ENCODE data around the gene PDE10A.
A peak's percentile ranks its signal among the peaks of the same experiment; 100 is the strongest.

Gene PDE10A

GRCh38 chr6:165417278-165417865, 245.7 kb downstream of the PDE10A start:
- DNase-seq, result no peak

- DNase-seq, result no peak
These were observed 258.3 kb downstream of the PDE10A start for GRCh38 chr6:165404697-165405096.

DNA sequence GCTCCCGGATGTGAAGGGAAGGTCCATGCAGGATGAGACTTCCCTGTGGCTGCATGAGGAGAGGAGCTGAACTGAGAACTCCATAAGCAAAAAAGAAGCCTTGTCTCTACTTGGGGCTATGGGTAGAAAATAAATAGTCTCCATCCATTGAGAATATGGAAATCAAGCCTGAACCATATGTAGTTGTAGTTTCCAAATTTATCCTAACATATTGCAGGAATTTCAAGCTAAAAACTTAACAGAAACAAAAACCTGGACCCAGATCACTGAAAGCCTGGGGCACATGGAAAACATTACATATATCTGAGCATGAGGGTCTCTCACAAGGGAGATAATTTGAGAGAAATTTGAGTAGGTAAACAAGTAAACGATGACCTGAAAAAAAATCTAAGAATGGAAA, 258.7 kb downstream of the PDE10A start:
- DNase-seq, result no peak

GRCh38 chr6:165403006-165403595, 259.9 kb downstream of the PDE10A start:
- no peak for DNase-seq

DNA sequence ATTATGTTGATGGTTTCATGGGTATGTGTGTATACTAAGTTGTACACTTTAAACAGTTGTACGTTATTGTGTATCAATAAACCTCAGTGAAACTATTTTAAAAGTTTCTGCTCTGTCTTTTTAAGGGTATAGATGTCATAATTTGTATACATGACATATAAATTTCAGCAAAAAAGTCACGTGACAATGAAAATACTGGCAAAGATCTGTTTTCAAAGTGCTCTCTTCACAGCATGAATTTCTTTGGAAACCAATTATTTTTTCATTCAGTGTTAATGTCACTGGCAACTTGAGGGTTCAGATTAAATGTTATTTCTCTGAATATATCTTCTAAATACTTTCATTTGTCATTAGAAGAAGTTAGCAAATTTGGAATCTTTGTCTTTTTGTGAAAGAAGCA, 261.9 kb downstream of the PDE10A start:
- no peak for DNase-seq

GRCh38 chr6:165390475-165390874, 272.6 kb downstream of the PDE10A start:
- no peak for DNase-seq

- DNase-seq, result no peak
These were observed 273.5 kb downstream of the PDE10A start for GRCh38 chr6:165389534-165389933.

- no peak for DNase-seq
These were observed 279.7 kb downstream of the PDE10A start for GRCh38 chr6:165383323-165383722.

DNA sequence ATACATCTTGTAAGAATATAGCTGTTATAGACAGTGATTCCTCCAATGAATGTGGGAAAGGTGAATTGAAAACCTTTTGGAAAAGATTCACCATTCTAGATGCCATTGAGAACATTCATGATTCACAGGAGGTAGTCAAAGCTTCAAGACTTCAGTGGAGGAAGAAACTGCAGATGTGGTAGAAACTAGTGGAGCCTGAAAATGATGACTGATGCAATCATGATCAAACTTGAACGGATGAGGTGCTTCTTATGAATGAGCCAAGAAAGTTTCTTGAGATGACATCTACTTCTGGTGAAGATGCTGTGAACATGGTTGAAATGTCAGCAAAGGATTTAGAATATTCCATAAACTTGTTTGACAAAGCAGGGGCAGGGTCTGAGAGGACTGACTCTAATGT, 286.9 kb downstream of the PDE10A start:
- DNase-seq, result no peak

- DNase-seq, result no peak
These were observed 297.7 kb downstream of the PDE10A start for GRCh38 chr6:165365371-165365770.

DNA sequence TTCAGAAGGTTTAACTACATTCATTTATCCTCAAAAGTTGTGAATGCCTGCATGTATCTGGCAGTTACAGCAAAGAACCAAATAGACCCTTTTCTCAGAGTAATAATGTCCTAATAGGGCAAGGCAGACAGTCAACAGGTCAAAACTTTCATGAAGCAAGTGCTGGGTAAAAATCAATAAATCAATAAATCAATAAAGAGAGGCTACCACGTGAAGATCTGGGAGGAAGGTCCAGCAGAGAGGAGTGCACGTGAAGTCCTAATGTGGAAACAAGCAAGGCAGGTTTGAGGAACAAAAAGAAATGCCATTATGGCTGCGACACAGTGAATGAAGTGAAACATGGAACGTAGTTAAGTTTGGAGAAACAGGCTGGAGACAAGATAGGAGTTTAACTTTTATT, 317.3 kb downstream of the PDE10A start:
- no peak for DNase-seq

DNA sequence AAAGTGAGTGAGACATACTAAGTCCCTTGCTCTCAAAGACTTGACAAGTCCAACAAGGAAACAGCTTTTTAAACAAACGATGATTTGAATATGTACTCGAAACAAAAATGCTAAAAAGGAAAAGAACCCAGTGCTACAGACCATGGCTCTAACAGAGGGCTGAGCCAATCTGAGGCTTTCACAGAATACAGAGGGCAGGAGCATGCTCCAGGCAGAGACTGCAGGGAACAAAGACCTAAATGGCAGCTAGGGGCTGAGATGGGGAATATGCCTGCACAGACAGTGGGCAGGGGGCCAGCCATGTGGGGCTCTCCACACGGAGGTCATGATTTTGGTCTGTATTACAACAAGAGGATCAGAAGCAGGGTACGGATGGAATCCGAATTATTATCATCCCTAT, 322.5 kb downstream of the PDE10A start:
- DNase-seq, result no peak

GRCh38 chr6:165325609-165326008, 337.4 kb downstream of the PDE10A start:
- no peak for DNase-seq

- DNase-seq, result no peak
These were observed 341.4 kb downstream of the PDE10A start for GRCh38 chr6:165321555-165322145.

DNA sequence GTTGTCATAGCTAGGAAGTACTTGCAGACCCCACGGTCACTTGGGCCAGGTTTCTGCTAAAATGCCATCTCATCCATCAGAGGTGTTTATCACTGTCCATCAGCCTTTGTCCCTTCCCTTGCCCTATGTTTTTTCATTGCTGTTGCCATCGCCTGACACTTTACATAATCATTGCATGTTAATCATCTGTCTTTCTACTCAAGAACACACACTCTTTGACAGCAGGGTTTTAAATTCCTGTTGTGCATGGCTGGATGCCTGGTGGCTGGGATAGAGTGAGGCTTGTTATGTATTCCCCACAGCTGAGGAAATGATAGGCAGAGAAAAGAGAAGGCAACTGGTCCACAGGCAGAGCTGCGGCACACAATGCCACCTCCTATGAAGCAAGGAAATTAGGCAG, 341.9 kb downstream of the PDE10A start:
- no peak for DNase-seq

GRCh38 chr6:165317723-165318122, 345.3 kb downstream of the PDE10A start:
- no peak for DNase-seq

- DNase-seq, result peak in 52 of 58 donors; percentile 6 to 85 (median 39)
These were observed 353.9 kb downstream of the PDE10A start, which contains the start of gene C6orf118 for GRCh38 chr6:165308926-165309731. C6orf118 (minus strand) TSS chr6:165309605; CDS start chr6:165309586, 19 bp downstream.

GRCh38 chr6:165306955-165307354, 356.1 kb downstream of the PDE10A start:
- DNase-seq, result no peak

DNA sequence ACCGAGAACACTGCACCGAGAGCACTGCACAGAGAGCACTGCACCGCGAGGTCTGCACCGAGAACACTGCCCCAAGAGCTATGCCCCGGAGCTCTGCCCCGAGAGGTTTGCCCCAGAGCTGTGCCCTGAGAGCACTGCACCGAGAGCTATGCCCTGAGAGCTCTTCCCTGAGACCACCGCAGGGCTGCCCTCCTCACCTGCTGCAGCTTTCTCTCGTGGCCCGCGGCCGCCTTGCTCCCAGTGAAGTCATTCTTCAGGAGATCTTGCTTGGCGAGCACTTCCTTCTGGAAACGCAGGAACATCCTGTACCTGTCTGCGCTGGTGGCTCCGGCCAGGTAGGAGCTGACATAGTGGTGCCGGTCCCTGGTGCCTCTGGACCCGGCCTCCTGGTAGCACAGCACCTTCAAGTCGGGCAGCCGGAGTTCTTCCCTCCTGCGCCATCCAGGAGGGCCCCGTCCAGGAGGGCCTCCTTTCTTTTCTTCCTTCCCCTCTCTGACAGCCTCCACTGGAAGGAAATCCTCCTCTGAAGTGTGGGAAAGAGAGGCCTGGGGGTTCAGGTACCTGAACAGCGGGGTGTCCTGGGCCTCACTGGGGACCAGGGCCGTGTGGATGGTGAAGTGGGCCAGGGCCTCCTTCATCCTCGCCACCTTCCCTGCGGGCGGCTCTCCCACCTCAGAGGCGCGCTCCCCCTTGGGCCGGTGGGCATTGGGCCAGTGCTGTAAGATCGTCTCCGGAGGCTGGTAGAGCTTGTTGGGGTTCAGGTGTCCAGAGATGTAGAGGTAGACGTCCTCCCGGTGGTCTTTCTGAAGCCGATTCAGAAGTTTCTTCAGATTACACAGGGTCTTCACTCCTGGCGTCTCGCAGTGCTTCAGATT, 361.4 kb downstream of the PDE10A start:
- no peak for DNase-seq

DNA sequence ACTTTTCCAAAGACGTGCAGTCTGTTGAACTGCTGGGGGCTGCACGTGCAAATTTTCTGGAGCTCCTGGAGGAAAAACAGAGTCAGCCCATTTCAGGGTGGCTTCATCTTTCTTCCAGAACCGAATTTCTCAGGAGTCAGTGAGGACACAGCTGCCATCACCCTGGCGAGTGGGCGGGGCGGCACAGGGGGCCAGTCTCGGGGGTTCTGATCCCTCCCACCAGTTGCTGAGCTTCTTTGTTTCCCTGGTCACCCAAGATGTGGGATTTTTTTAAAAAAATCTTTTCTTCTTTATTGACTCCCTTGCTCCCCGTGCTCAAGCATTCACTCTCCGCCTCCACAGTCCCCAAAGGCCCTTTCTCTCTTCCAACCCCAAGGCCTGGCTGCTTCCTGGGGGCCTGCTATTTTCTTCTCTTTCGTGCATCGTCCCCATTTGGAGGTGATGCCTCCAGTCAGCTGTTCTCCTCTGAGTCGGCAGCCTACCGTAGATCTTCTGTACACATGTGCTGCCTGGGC, 362.6 kb downstream of the PDE10A start:
- no peak for DNase-seq

DNA sequence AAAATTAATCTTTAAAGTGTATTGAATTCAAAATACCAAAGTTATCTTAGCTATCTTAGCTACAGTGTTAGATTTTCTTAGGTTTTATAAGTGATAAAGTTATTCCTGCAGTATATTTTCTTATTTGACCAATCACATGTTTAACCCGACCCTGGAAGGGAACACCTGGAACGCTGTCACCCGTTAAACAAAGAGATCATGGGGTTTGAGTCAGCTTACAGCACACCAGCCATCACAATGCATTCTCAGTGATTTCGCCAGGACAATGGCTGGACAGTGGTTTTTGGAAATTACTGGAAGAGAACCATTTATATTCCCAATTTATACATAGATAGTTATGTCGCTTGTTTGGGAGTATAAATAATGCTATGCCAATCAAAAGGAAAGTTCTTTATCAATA, 364.2 kb downstream of the PDE10A start:
- DNase-seq, result no peak

Measured in anterior cingulate cortex (tissue), 58 donors.